Peyer's patch (tissue), 4 donors: ENCODE results near the gene ASPHD2.

ENCODE experiments used
- CTCF ChIP-seq, 6 experiments: fragments of 450-650 bp in 4 of 6; fragments of 200-600 bp in 2 of 6; sonication (generic) in 1 of 6; IDR thresholded peaks; one replicate each; pipeline ENCODE4 v1.5.1; 2017 to 2019; ENCODE audit warnings: antibody characterized with exemption in 6 of 6, mild to moderate bottlenecking in 3 of 6, moderate library complexity in 1 of 6
- POLR2A ChIP-seq, 2 donors: fragments of 450-650 bp; IDR thresholded peaks; one replicate each; pipeline ENCODE4 v1.5.1; 2017; ENCODE audit warnings: antibody characterized with exemption in 2 of 2, mild to moderate bottlenecking in 2 of 2, moderate library complexity in 2 of 2

GRCh38 chr22:26463101-26463661 lies 34.1 kb downstream of the ASPHD2 start:
- TF ChIP-seq CTCF (IDR thresholded peaks at IDR 0.05) (no peak), POLR2A (IDR thresholded peaks at IDR 0.05) (no peak)
